Psoas muscle (tissue), 8 donors: ENCODE data around the gene TAP1. TPM values are rescaled to one million over a fixed set of nuclear protein-coding genes. Genes with fewer than 3 reads are reported as not detected.

Experiments
- ATAC-seq, 4 donors: fragments of 200-7000 bp; cut with Tn5 transposase; one replicate each; pipeline ENCODE4 v1.9.1; 2020; ENCODE audit warnings: moderate library complexity in 3 of 4, mild to moderate bottlenecking in 2 of 4
- DNase-seq, 2 donors: peaks; one replicate each; pipeline ENCODE4 v3.0.0-alpha.2; 2020
- H3K27ac ChIP-seq: fragments of 200-600 bp; one replicate; pipeline ENCODE4 v1.8.0; 2022
- H3K27me3 ChIP-seq, 3 donors: fragments of 200-600 bp in 1 of 3; one replicate each; pipeline versions ENCODE4 v1.6.1 to v1.8.0; 2013 to 2022; ENCODE audit warnings: low read length in 2 of 3, mild to moderate bottlenecking in 2 of 3, moderate library complexity in 1 of 3; ENCODE audit not compliant: insufficient read depth in 3 of 3
- H3K36me3 ChIP-seq, 2 donors: fragments of 200-600 bp in 1 of 2; one replicate each; pipeline versions ENCODE4 v1.6.1 to v1.8.0; 2013 to 2022; ENCODE audit warnings: low read depth in 1 of 2, mild to moderate bottlenecking in 1 of 2, moderate library complexity in 1 of 2; ENCODE audit not compliant: insufficient read depth in 1 of 2
- H3K4me1 ChIP-seq: fragments of 200-600 bp; one replicate; pipeline ENCODE4 v1.8.0; 2022
- H3K4me3 ChIP-seq: fragments of 200-600 bp; one replicate; pipeline ENCODE4 v1.8.0; 2022; ENCODE audit warnings: mild to moderate bottlenecking
- H3K9me3 ChIP-seq: fragments of 200-600 bp; one replicate; pipeline ENCODE4 v1.8.0; 2022
- CTCF ChIP-seq: fragments of 200-600 bp; IDR thresholded peaks from one replicate; pipeline ENCODE4 v1.8.0; 2022; ENCODE audit warnings: antibody characterized with exemption
- WGBS, 3 donors: extraction: QIAGEN DNeasy Blood & Tissue Kit; methylation state at CpG; one replicate each; pipeline versions ENCODE4 v1.1.6 to v1.1.7; 2013; 5-methylcytosine and 5-hydroxymethylcytosine counted together
- intact Hi-C, 2 donors: fragments of 100-400 bp; cut with DNase I; formaldehyde crosslinking; loops; one replicate each; pipeline versions ENCODE4 v1.11.0 to v1.14.2; 2022
- polyA plus RNA-seq, 3 donors: library from polyadenylated mRNA; stranded (reverse); fragments of 200-250 nt; gene quantifications; one replicate each; pipeline ENCODE4 v1.2.3, GENCODE V29; 2013
- total RNA-seq, 4 donors: library from RNA; stranded (reverse); fragmentation: NEBNext Ultra II Directional in 2 of 4; extraction: Animal tissue kit (Norgen Biotek cat#: 25700) in 2 of 4; gene quantifications; one replicate each; pipeline versions ENCODE4 v1.2.1 to v1.2.4, GENCODE V29; 2021 to 2023
- donor health status: healthy with polysubstance abuse.
- donor health status: DM: no; HTN: no; CAD: no; lungs with moderate emphysema.
- donor health status: Bipolar disorder and iron deficiency.
- donor health status: healthy.
- donor health status: DM: yes; HTN: yes; CAD: no.
- donor health status: DM: no; HTN: no; CAD: no.
- donor health status: DM: no; HTN: no; CAD: no.
- donor health status: DM: yes; HTN: yes; CAD: no.

The TAP1 gene
- total and polyA plus RNA-seq, 7 donors: 14.1 to 23.5 (median 17.7) TPM

GRCh38 chr6:32865724-32866443 is 12.4 kb upstream of the TAP1 start:
- 66 to 73% (median 67%) methylated on average over 10 of the region's 10 CpGs for WGBS, 3 donors
- intact Hi-C loops: loop anchor here (2.0 to 5.0 kb wide), 4 partner anchors 27 to 454 kb away; partner anchors contain the start of gene TAP2 (in 1 of the 2)

GRCh38 chr6:32862725-32863124 is 9.2 kb upstream of the TAP1 start:
- WGBS, 3 donors: 84 to 86% (median 84%) methylated on average over 3 of the region's 3 CpGs
- no peak overlapping the region for H3K27ac ChIP-seq
- H3K27me3 ChIP-seq: no peaks in the 10 kb centered on the region
- no peak overlapping the region for H3K4me3 ChIP-seq
- H3K36me3 ChIP-seq: peaks cover 0 to 10% of the 10 kb centered on the region in 2 donors
- TF ChIP-seq CTCF: no peak
- no peaks in the 10 kb centered on the region for H3K9me3 ChIP-seq
- ATAC-seq: no peak
- DNase-seq: no peak
- intact Hi-C loops: no loop called here
- no peaks in the 10 kb centered on the region for H3K4me1 ChIP-seq

More at GRCh38 chr6:32865724-32866443, 12.4 kb upstream of the TAP1 start:
- TF ChIP-seq CTCF: no peak
- H3K4me3 ChIP-seq: no peak overlapping the region
- DNase-seq: no peak
- no peaks in the 10 kb centered on the region for H3K4me1 ChIP-seq
- no peaks in the 10 kb centered on the region for H3K36me3 ChIP-seq
- H3K27ac ChIP-seq: no peak overlapping the region
- H3K27me3 ChIP-seq: peaks cover 0 to 3% (median 0%) of the 10 kb centered on the region in 3 donors
- no peak for ATAC-seq
- H3K9me3 ChIP-seq: no peaks in the 10 kb centered on the region

- 84 to 93% (median 88%) methylated on average over 1 of the region's 1 CpG for WGBS, 3 donors
- intact Hi-C loops: no loop called here
- TF ChIP-seq CTCF: no peak
- no peaks in the 10 kb centered on the region for H3K9me3 ChIP-seq
- H3K27me3 ChIP-seq: no peaks in the 10 kb centered on the region
- peaks cover 0 to 15% of the 10 kb centered on the region in 2 donors for H3K36me3 ChIP-seq
- ATAC-seq (no peak), DNase-seq (no peak)
- no peak overlapping the region for H3K27ac ChIP-seq
- H3K4me1 ChIP-seq: no peaks in the 10 kb centered on the region
- H3K4me3 ChIP-seq: no peak overlapping the region
These were observed 7.2 kb upstream of the TAP1 start for GRCh38 chr6:32860674-32861073.

DNA sequence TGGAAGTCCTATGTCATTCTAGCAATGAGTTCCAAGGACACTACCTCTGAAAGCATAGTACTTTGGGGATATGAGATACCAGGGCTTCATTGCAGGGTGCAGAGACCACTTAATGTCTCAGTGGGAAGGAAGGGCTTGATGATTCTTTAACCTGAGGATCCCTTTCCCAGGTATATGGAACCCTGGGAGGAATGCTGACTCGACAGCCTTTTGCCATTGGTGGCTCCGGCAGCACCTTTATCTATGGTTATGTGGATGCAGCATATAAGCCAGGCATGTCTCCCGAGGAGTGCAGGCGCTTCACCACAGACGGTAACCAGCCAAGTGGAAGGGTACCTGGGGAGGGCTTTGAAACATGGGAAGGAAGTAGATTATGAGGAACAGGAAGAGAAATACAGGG is 4.7 kb upstream of the TAP1 start:
- intact Hi-C loops: no loop called here
- H3K27ac ChIP-seq: no peak overlapping the region
- no peak for TF ChIP-seq CTCF
- DNase-seq (no peak), ATAC-seq (no peak)
- WGBS, 3 donors: 81 to 85% (median 85%) methylated on average over 5 of the region's 5 CpGs
- H3K36me3 ChIP-seq: peaks cover 0 to 15% of the 10 kb centered on the region in 2 donors
- H3K27me3 ChIP-seq: no peaks in the 10 kb centered on the region
- no peaks in the 10 kb centered on the region for H3K9me3 ChIP-seq
- H3K4me3 ChIP-seq: no peak overlapping the region
- H3K4me1 ChIP-seq: peaks cover 5% of the 10 kb centered on the region
